SU-DHL-6 (cell line): ENCODE measurements around the gene NEGR1.

Experiments used
- H2AFZ ChIP-seq: fragments of 200-600 bp; sonication (generic); 2 replicates; pipeline ENCODE4 v1.6.1; 2014; ENCODE audit warnings: low read depth, mild to moderate bottlenecking, moderate library complexity, mixed read lengths, antibody characterized with exemption, low read length; ENCODE audit not compliant: severe bottlenecking
- H3F3A ChIP-seq: fragments of 200-600 bp; shearing (Covaris generic); 2 replicates; pipeline ENCODE4 v1.6.0; 2016; ENCODE audit warnings: antibody characterized with exemption, mild to moderate bottlenecking; ENCODE audit not compliant: insufficient read depth
- H3K27ac ChIP-seq: fragments of 200-600 bp; sonication (generic); 2 replicates; pipeline ENCODE4 v1.5.1; 2016; ENCODE audit warnings: low read depth, mild to moderate bottlenecking, low read length, moderate library complexity, mixed read lengths
- H3K27me3 ChIP-seq: fragments of 200-600 bp; sonication (generic), shearing (Covaris generic); 2 replicates; pipeline ENCODE4 v1.6.0; 2014; ENCODE audit warnings: mild to moderate bottlenecking, low read length
- H3K36me3 ChIP-seq: fragments of 200-600 bp; sonication (generic); 2 replicates; pipeline ENCODE4 v1.6.1; 2014; ENCODE audit warnings: mild to moderate bottlenecking, low read length, mixed read lengths
- H3K4me2 ChIP-seq: fragments of 300-600, 200-600 bp; shearing (Covaris generic), sonication (generic); 2 replicates; pipeline ENCODE4 v1.6.0; 2014; ENCODE audit warnings: low read length, low read depth, mild to moderate bottlenecking; ENCODE audit not compliant: poor library complexity, severe bottlenecking
- H3K4me3 ChIP-seq: fragments of 200-600 bp; sonication (generic); 2 replicates; pipeline ENCODE4 v1.5.1; 2014; ENCODE audit warnings: antibody characterized with exemption, low read length, mild to moderate bottlenecking, mixed read lengths; ENCODE audit not compliant: insufficient read depth, poor library complexity, severe bottlenecking
- H3K79me2 ChIP-seq: fragments of 200-600 bp; sonication (generic); 2 replicates; pipeline ENCODE4 v1.6.1; 2014; ENCODE audit warnings: mild to moderate bottlenecking, low read length, moderate library complexity; ENCODE audit not compliant: insufficient read depth
- H3K9ac ChIP-seq: fragments of 200-600 bp; sonication (generic); 2 replicates; pipeline ENCODE4 v1.7.0; 2014; ENCODE audit warnings: mild to moderate bottlenecking, low read length
- H3K9me2 ChIP-seq: fragments of 200-600 bp; sonication (generic); replicated peaks from 2 replicates; pipeline ENCODE4 v1.6.1; 2014; ENCODE audit warnings: low read length; ENCODE audit not compliant: insufficient read depth
- H3K9me3 ChIP-seq: fragments of 200-600 bp; sonication (generic); 2 replicates; pipeline ENCODE4 v1.6.1; 2014; ENCODE audit warnings: low read length, mixed read lengths; ENCODE audit not compliant: insufficient read depth
- H4K20me1 ChIP-seq: fragments of 200-600 bp; sonication (generic); 2 replicates; pipeline ENCODE4 v1.6.1; 2014; ENCODE audit warnings: low read depth, mild to moderate bottlenecking, antibody characterized with exemption, low read length, moderate library complexity, mixed read lengths
- EZH2phosphoT487 ChIP-seq: fragments of 200-600 bp; sonication (generic), shearing (Covaris generic); conservative IDR thresholded peaks from 2 replicates; pipeline ENCODE4 v1.6.1; 2018; ENCODE audit warnings: mild to moderate bottlenecking, antibody characterized with exemption, low read length, moderate library complexity, mixed read lengths
- TF ChIP-seq, protein P1 (sequence below): fragments of 200-600 bp; sonication (generic); IDR thresholded peaks from one replicate; pipeline ENCODE4 v1.5.1; 2017; ENCODE audit warnings: antibody characterized with exemption, mild to moderate bottlenecking, low read length, moderate library complexity; ENCODE audit not compliant: insufficient read depth, poor library complexity, severe bottlenecking

The NEGR1 gene

DNA sequence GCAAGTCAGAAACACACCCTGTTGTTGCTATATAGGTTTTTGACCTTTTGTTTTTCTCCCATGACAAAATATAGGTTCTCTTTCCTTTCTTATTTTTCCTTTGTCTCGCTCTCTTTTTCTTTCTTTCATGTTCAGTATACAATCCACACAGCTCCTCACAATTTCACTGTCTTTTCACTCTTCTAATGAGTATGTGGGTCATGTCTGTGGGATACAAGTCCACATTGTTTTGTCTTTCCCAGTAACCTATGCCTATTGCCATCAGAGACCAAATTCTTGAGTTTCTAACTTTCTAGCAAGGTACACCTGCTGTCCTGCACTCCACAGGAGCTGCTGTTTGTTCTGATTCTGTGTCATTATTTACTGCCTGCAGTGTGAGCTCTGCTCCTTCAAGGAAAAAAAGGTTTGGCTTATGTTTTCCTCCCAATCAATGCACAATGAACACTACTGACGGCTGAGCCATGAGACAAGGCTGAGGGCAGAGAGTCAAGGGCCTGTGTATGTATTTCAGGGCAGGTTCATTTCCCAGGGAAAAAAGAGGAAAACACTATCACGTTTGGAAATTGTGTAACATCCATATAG is 453.8 kb downstream of the NEGR1 start:
- Histone ChIP-seq H3K27me3 (no peaks in the 10 kb centered on the region), H4K20me1 (no peaks in the 10 kb centered on the region), H3K9me3 (no peaks in the 10 kb centered on the region), H2AFZ (no peak overlapping the region), H3F3A (no peaks in the 10 kb centered on the region), H3K9ac (no peak overlapping the region), H3K4me3 (no peak overlapping the region), H3K4me2 (no peak overlapping the region), H3K36me3 (no peaks in the 10 kb centered on the region), H3K79me2 (no peaks in the 10 kb centered on the region), H3K9me2 (no peaks in the 10 kb centered on the region), H3K27ac (no peak overlapping the region)
- TF ChIP-seq, protein P1, sequence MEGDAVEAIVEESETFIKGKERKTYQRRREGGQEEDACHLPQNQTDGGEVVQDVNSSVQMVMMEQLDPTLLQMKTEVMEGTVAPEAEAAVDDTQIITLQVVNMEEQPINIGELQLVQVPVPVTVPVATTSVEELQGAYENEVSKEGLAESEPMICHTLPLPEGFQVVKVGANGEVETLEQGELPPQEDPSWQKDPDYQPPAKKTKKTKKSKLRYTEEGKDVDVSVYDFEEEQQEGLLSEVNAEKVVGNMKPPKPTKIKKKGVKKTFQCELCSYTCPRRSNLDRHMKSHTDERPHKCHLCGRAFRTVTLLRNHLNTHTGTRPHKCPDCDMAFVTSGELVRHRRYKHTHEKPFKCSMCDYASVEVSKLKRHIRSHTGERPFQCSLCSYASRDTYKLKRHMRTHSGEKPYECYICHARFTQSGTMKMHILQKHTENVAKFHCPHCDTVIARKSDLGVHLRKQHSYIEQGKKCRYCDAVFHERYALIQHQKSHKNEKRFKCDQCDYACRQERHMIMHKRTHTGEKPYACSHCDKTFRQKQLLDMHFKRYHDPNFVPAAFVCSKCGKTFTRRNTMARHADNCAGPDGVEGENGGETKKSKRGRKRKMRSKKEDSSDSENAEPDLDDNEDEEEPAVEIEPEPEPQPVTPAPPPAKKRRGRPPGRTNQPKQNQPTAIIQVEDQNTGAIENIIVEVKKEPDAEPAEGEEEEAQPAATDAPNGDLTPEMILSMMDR: no peak
- TF ChIP-seq EZH2phosphoT487: no peak

DNA sequence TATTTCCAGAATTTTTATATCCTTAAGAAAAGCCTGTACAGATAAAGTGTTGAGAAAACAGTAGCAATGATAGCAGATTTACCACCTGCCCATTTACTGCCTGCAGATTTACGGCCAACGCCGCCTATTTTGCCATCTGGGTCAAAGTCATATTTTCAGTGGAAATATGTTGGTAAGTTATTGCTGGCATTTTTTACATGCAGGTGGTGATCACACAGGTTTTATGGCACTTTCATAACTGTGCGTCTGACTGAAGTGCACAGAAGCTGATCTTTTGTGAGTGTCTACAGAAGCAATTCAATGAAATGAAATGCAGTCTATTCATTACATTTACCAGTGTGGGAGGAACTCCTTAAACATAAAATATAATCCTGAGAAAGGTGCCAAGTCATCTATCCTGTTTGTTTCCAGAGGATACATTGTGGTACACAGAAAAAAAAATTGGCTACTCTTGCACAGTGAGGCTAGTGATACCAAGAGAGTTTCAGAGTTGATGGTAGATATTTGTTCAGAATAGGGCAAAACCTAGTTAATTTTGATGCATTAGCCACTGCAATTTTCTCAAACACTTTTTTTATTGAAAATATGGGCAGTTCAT is 458.5 kb downstream of the NEGR1 start:
- Histone ChIP-seq H3K27me3 (no peaks in the 10 kb centered on the region), H3K9me2 (no peaks in the 10 kb centered on the region), H3K4me3 (no peak overlapping the region), H3K9me3 (no peaks in the 10 kb centered on the region), H4K20me1 (no peaks in the 10 kb centered on the region), H3K9ac (no peak overlapping the region), H3K36me3 (no peaks in the 10 kb centered on the region), H3F3A (no peaks in the 10 kb centered on the region), H3K79me2 (no peaks in the 10 kb centered on the region), H2AFZ (no peak overlapping the region), H3K27ac (no peak overlapping the region), H3K4me2 (no peak overlapping the region)
- TF ChIP-seq, protein P1: no peak
- TF ChIP-seq EZH2phosphoT487: no peak

DNA sequence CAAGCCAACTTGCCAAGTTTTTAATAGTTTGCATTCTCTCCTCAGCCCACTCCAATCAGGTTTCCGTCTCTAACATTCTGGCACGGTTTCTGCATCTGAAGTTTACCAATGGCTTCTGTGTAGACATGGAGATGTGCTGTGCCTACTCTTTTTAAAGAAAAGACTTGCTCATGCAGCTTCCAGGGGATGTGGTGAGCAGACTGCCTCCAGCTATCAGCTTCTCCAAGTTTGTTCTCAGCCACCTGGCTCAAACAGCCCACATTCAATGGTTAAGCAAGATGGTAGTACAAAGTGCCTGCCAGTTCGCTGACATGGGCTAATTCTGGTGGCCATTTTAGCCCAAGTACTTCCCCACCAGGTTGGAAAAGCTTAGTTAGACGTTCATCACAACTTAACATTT is 465.3 kb downstream of the NEGR1 start:
- Histone ChIP-seq H2AFZ (no peak overlapping the region), H3K79me2 (no peaks in the 10 kb centered on the region), H3K27me3 (no peaks in the 10 kb centered on the region), H3K9me3 (no peaks in the 10 kb centered on the region), H3K36me3 (no peaks in the 10 kb centered on the region), H3K4me2 (no peak overlapping the region), H3K27ac (no peak overlapping the region), H3K9me2 (no peaks in the 10 kb centered on the region), H3F3A (no peaks in the 10 kb centered on the region), H4K20me1 (no peaks in the 10 kb centered on the region), H3K9ac (no peak overlapping the region), H3K4me3 (no peak overlapping the region)
- TF ChIP-seq EZH2phosphoT487: no peak
- TF ChIP-seq, protein P1: no peak
